ENCODE measurements around the gene PTDSS2.

GRCh38 chr11:438101-438844 is 11.8 kb upstream of the PTDSS2 start:
- TF ChIP-seq RARB (CRISPR knock-in tag; IDR thresholded peaks at IDR 0.05) (no peak), POLR2A (IDR thresholded peaks at IDR 0.05; ENCODE audit: low read length) (no peak), MAX (IDR thresholded peaks at IDR 0.05) (no peak), CHD4 (IDR thresholded peaks at IDR 0.05; ENCODE audit: borderline replicate concordance) (no peak), ZSCAN20 (CRISPR knock-in tag; IDR thresholded peaks at IDR 0.05) (no peak), HDAC2 (IDR thresholded peaks at IDR 0.05) (no peak), BCL3 (IDR thresholded peaks at IDR 0.05) (no peak), CEBPB (IDR thresholded peaks at IDR 0.05) (no peak), RNF2 (IDR thresholded peaks at IDR 0.05; ENCODE audit: borderline replicate concordance, low read depth) (no peak), MYC (IDR thresholded peaks at IDR 0.05; ENCODE audit: borderline replicate concordance, low read length) (no peak), SMC3 (IDR thresholded peaks at IDR 0.05) (no peak)
- TF ChIP-seq, protein P1, sequence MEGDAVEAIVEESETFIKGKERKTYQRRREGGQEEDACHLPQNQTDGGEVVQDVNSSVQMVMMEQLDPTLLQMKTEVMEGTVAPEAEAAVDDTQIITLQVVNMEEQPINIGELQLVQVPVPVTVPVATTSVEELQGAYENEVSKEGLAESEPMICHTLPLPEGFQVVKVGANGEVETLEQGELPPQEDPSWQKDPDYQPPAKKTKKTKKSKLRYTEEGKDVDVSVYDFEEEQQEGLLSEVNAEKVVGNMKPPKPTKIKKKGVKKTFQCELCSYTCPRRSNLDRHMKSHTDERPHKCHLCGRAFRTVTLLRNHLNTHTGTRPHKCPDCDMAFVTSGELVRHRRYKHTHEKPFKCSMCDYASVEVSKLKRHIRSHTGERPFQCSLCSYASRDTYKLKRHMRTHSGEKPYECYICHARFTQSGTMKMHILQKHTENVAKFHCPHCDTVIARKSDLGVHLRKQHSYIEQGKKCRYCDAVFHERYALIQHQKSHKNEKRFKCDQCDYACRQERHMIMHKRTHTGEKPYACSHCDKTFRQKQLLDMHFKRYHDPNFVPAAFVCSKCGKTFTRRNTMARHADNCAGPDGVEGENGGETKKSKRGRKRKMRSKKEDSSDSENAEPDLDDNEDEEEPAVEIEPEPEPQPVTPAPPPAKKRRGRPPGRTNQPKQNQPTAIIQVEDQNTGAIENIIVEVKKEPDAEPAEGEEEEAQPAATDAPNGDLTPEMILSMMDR (IDR thresholded peaks at IDR 0.05), result no peak
- TF ChIP-seq, protein P2, sequence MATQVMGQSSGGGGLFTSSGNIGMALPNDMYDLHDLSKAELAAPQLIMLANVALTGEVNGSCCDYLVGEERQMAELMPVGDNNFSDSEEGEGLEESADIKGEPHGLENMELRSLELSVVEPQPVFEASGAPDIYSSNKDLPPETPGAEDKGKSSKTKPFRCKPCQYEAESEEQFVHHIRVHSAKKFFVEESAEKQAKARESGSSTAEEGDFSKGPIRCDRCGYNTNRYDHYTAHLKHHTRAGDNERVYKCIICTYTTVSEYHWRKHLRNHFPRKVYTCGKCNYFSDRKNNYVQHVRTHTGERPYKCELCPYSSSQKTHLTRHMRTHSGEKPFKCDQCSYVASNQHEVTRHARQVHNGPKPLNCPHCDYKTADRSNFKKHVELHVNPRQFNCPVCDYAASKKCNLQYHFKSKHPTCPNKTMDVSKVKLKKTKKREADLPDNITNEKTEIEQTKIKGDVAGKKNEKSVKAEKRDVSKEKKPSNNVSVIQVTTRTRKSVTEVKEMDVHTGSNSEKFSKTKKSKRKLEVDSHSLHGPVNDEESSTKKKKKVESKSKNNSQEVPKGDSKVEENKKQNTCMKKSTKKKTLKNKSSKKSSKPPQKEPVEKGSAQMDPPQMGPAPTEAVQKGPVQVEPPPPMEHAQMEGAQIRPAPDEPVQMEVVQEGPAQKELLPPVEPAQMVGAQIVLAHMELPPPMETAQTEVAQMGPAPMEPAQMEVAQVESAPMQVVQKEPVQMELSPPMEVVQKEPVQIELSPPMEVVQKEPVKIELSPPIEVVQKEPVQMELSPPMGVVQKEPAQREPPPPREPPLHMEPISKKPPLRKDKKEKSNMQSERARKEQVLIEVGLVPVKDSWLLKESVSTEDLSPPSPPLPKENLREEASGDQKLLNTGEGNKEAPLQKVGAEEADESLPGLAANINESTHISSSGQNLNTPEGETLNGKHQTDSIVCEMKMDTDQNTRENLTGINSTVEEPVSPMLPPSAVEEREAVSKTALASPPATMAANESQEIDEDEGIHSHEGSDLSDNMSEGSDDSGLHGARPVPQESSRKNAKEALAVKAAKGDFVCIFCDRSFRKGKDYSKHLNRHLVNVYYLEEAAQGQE (IDR thresholded peaks at IDR 0.05), result no peak
